ENCODE data around the gene APBB2. TPM values are rescaled to one million over a fixed set of nuclear protein-coding genes. Genes with fewer than 3 reads are reported as not detected.
A peak's percentile ranks its signal among the peaks of the same experiment; 100 is the strongest.

Gene APBB2
- total and polyA plus RNA-seq, 8 donors: 42.5 to 94.8 (median 53.8) TPM

- intact Hi-C loops (cut with DNase I): no loop called here
- no peak for ATAC-seq
- H3K27me3 ChIP-seq: no peaks in the 10 kb centered on the region
- H3K36me3 ChIP-seq: peaks cover 0 to 4% of the 10 kb centered on the region in 2 donors
- TF ChIP-seq CTCF (IDR thresholded peaks at IDR 0.05): no peak
- no peak overlapping the region for H3K4me3 ChIP-seq
- no peaks in the 10 kb centered on the region for H3K4me1 ChIP-seq
- H3K9me3 ChIP-seq: peaks cover 0 to 5% of the 10 kb centered on the region in 2 donors
- no peak for DNase-seq
- H3K27ac ChIP-seq: no peak overlapping the region
These were observed 246.8 kb downstream of the APBB2 start for GRCh38 chr4:40967550-40967949.

- H3K27me3 ChIP-seq: no peaks in the 10 kb centered on the region
- peaks cover 0 to 4% of the 10 kb centered on the region in 2 donors for H3K36me3 ChIP-seq
- H3K4me1 ChIP-seq: peaks cover 0 to 6% of the 10 kb centered on the region in 2 donors
- ATAC-seq (no peak), DNase-seq (no peak)
- no peak overlapping the region for H3K4me3 ChIP-seq
- TF ChIP-seq CTCF (IDR thresholded peaks at IDR 0.05): no peak
- no peak overlapping the region for H3K27ac ChIP-seq
- intact Hi-C loops (cut with DNase I): no loop called here
- H3K9me3 ChIP-seq: peaks cover 0 to 5% of the 10 kb centered on the region in 2 donors
These were observed 248.3 kb downstream of the APBB2 start for GRCh38 chr4:40966091-40966490.

- DNase-seq (no peak), ATAC-seq (no peak)
- Histone ChIP-seq H3K36me3 (peaks cover 0 to 4% of the 10 kb centered on the region in 2 donors), H3K27me3 (no peaks in the 10 kb centered on the region), H3K9me3 (peaks cover 0 to 5% of the 10 kb centered on the region in 2 donors), H3K27ac (no peak overlapping the region), H3K4me1 (peaks cover 0 to 6% of the 10 kb centered on the region in 2 donors), H3K4me3 (no peak overlapping the region)
- intact Hi-C loops (cut with DNase I): no loop called here
- TF ChIP-seq CTCF (IDR thresholded peaks at IDR 0.05): no peak
These were observed 250.4 kb downstream of the APBB2 start for GRCh38 chr4:40963897-40964478.

- H3K4me3 ChIP-seq: no peak overlapping the region
- no peaks in the 10 kb centered on the region for H3K27me3 ChIP-seq
- ATAC-seq (no peak), DNase-seq (peak in 2 of 4 donors; percentile 71 to 82)
- intact Hi-C loops (cut with DNase I): no loop called here
- H3K27ac ChIP-seq: peak overlapping the region in 1 of 2 donors; percentile 17
- H3K36me3 ChIP-seq: peaks cover 0 to 4% of the 10 kb centered on the region in 2 donors
- peaks cover 0 to 6% of the 10 kb centered on the region in 2 donors for H3K4me1 ChIP-seq
- TF ChIP-seq CTCF (IDR thresholded peaks at IDR 0.05): no peak
- H3K9me3 ChIP-seq: peaks cover 0 to 5% of the 10 kb centered on the region in 2 donors
These were observed 251.7 kb downstream of the APBB2 start for GRCh38 chr4:40962551-40963180.

- no peak for DNase-seq
- no peaks in the 10 kb centered on the region for H3K36me3 ChIP-seq
- H3K27ac ChIP-seq: no peak overlapping the region
- TF ChIP-seq CTCF (IDR thresholded peaks at IDR 0.05): no peak
- no peaks in the 10 kb centered on the region for H3K27me3 ChIP-seq
- intact Hi-C loops (cut with DNase I): no loop called here
- H3K9me3 ChIP-seq: no peaks in the 10 kb centered on the region
- ATAC-seq: no peak
- H3K4me1 ChIP-seq: peaks cover 0 to 6% of the 10 kb centered on the region in 2 donors
- H3K4me3 ChIP-seq: no peak overlapping the region
These were observed 253.4 kb downstream of the APBB2 start for GRCh38 chr4:40960941-40961340.
